Measurements from ENCODE around the gene CIROP. TPM values are rescaled to one million over a fixed set of nuclear protein-coding genes. Genes with fewer than 3 reads are reported as not detected.
"Not testable (repeated sequence)": the region's sequence is repeated elsewhere in the genome, so short reads cannot be mapped to it uniquely, and the experiment has no call there.

Gene CIROP
- total RNA-seq, 2 experiments from 2014 or later: not detected

DNA sequence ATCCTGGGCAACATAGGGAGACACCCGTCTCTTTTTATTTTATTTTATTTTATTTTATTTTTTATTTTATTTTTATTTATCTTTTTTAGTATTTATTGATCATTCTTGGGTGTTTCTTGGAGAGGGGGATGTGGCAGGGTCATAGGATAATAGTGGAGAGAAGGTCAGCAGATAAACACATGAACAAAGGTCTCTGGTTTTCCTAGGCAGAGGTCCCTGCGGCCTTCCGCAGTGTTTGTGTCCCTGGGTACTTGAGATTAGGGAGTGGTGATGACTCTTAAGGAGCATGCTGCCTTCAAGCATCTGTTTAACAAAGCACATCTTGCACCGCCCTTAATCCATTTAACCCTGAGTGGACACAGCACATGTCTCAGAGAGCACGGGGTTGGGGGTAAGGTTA, 2.8 kb upstream of the CIROP start:
- H3K4me3 ChIP-seq (ENCODE audit: low read length); intact Hi-C loops (cut with DNase I, micrococcal nuclease): not testable (repeated sequence)

DNA sequence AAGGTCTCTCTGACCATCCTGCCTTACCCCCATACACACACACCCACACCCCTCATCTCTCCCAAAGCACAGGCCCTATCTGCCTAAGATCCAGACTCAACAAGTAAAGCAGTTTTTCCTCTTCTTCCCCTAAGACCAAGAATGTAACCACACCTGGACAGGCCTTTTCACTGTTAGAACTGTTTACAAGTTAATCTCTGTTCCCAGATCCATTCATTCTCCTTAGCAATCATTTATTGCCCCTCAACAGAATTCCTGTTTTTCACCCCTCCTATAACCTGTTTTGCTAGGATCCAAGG, 1.9 kb upstream of the CIROP start:
- no peaks in the 10 kb centered on the region for H3K4me1 ChIP-seq (ENCODE audit: insufficient read depth, low read length)
- ChIA-PET CTCF (no interaction called here), POLR2A (no interaction called here)
- no peaks in the 10 kb centered on the region for H3K9me3 ChIP-seq (ENCODE audit: control insufficient read depth in 1 of 2, insufficient read depth in 1 of 2, low read length in 2 of 2)
- no peak overlapping the region for H3K4me3 ChIP-seq (ENCODE audit: low read length)
- Mint-ChIP-seq H3K36me3 (ENCODE audit: low read depth) (no peaks in the 10 kb centered on the region), H3K9me3 (no peaks in the 10 kb centered on the region), H3K4me3 (no peak overlapping the region), H3K27ac (no peak overlapping the region), H3K27me3 (no peaks in the 10 kb centered on the region), H3K4me1 (ENCODE audit: low read depth) (no peaks in the 10 kb centered on the region)
- no peak for ATAC-seq (ENCODE audit: poor library complexity)
- peaks cover 4 to 5% of the 10 kb centered on the region in 2 experiments for H3K27me3 ChIP-seq (ENCODE audit: control insufficient read depth in 1 of 2, insufficient read depth in 2 of 2, low read length in 2 of 2)
- intact Hi-C loops (cut with DNase I, micrococcal nuclease): no loop called here
- no peaks in the 10 kb centered on the region for H3K36me3 ChIP-seq (ENCODE audit: insufficient read depth, low read length)
- no peak overlapping the region for H3K27ac ChIP-seq (ENCODE audit: low read depth in 1 of 2, low read length in 2 of 2)
- DNase-seq: no peak
- TF ChIP-seq, protein P1, sequence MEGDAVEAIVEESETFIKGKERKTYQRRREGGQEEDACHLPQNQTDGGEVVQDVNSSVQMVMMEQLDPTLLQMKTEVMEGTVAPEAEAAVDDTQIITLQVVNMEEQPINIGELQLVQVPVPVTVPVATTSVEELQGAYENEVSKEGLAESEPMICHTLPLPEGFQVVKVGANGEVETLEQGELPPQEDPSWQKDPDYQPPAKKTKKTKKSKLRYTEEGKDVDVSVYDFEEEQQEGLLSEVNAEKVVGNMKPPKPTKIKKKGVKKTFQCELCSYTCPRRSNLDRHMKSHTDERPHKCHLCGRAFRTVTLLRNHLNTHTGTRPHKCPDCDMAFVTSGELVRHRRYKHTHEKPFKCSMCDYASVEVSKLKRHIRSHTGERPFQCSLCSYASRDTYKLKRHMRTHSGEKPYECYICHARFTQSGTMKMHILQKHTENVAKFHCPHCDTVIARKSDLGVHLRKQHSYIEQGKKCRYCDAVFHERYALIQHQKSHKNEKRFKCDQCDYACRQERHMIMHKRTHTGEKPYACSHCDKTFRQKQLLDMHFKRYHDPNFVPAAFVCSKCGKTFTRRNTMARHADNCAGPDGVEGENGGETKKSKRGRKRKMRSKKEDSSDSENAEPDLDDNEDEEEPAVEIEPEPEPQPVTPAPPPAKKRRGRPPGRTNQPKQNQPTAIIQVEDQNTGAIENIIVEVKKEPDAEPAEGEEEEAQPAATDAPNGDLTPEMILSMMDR (IDR thresholded peaks at IDR 0.05): no peak

More for the DNA sequence above, 2.8 kb upstream of the CIROP start:
- DNase-seq; H3K9me3 Mint-ChIP-seq; H3K36me3 Mint-ChIP-seq (ENCODE audit: low read depth); H3K4me3 Mint-ChIP-seq; H3K4me1 Mint-ChIP-seq (ENCODE audit: low read depth); H3K27me3 Mint-ChIP-seq; H3K27ac ChIP-seq (ENCODE audit: low read depth in 1 of 2, low read length in 2 of 2); H3K4me1 ChIP-seq (ENCODE audit: insufficient read depth, low read length); H3K27ac Mint-ChIP-seq; CTCF ChIA-PET; H3K36me3 ChIP-seq (ENCODE audit: insufficient read depth, low read length); ATAC-seq (ENCODE audit: poor library complexity); POLR2A ChIA-PET; H3K9me3 ChIP-seq (ENCODE audit: control insufficient read depth in 1 of 2, insufficient read depth in 1 of 2, low read length in 2 of 2): not testable (repeated sequence)
- H3K27me3 ChIP-seq (ENCODE audit: control insufficient read depth in 1 of 2, insufficient read depth in 2 of 2, low read length in 2 of 2): peaks cover 12 to 13% of the 10 kb centered on the region in 2 experiments

DNA sequence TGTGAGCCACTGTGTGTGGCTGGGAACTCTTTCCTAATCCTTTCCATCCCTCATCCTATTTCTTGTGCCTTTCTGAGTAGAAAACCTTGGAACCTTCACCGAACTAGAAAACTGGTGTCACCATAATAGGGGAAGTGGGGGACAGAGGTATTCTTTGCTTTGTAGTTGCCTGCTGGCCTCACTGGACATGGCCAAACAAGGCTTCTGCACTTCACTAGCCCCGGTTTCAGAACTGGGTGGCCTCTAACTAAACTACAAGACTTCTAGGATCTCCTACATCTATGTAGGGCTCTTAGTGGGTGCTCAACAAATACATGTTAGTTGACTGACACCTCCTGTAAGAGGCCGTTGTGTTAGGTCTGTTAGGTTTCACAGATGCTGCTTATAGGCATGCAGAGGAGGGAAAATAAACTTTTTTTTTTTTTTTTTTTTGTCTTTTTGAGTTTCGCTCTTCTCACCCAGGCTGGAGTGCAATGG, 597 bp upstream of the CIROP start:
- Histone ChIP-seq H3K9me3 (ENCODE audit: control insufficient read depth in 1 of 2, insufficient read depth in 1 of 2, low read length in 2 of 2) (no peaks in the 10 kb centered on the region), H3K4me1 (ENCODE audit: insufficient read depth, low read length) (no peaks in the 10 kb centered on the region), H3K36me3 (ENCODE audit: insufficient read depth, low read length) (no peaks in the 10 kb centered on the region), H3K27me3 (ENCODE audit: control insufficient read depth in 1 of 2, insufficient read depth in 2 of 2, low read length in 2 of 2) (peaks cover under 1 to 5% of the 10 kb centered on the region in 2 experiments), H3K27ac (ENCODE audit: low read depth in 1 of 2, low read length in 2 of 2) (no peak overlapping the region), H3K4me3 (ENCODE audit: low read length) (no peak overlapping the region)
- ATAC-seq (ENCODE audit: poor library complexity) (no peak), DNase-seq (no peak)
- H3K4me3 Mint-ChIP-seq: no peak overlapping the region
- no peak overlapping the region for H3K27ac Mint-ChIP-seq
- ChIA-PET POLR2A (no interaction called here), CTCF (interaction anchor here (0.7 kb wide), 1 partner anchor 15 kb away, joined by 3 read pairs; no protein-coding TSS in a partner anchor)
- TF ChIP-seq, protein P1 (IDR thresholded peaks at IDR 0.05): no peak
- peaks cover 6% of the 10 kb centered on the region for H3K4me1 Mint-ChIP-seq (ENCODE audit: low read depth)
- H3K27me3 Mint-ChIP-seq: no peaks in the 10 kb centered on the region
- H3K36me3 Mint-ChIP-seq (ENCODE audit: low read depth): peaks cover 2% of the 10 kb centered on the region
- no peaks in the 10 kb centered on the region for H3K9me3 Mint-ChIP-seq
- intact Hi-C loops (cut with DNase I, micrococcal nuclease): no loop called here

DNA sequence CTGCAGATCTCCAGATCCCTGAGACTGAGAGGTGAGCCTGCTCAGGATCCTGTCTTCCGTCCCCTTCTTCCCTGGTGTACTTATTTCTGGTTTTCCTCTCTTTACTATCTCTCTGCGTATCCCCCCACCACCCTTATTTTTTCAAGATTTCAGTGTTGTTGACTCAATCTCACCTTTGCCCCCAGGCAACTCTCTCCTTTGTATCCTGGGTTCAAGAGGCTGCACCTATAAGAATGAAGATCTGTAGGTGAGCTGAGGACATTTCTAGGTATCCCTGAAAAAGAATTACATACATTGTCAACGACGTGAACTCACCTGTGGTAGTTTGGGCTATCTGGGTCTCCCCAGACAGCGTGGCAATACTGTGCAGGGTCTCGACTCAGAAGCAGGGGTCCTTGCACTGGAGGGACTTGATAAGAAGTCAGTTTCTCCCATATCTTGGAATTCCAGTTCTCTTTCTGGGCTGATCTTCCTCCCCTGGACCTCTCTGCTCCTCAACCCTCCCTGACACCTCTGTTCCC, 659 bp downstream of the CIROP start:
- Histone ChIP-seq H3K36me3 (ENCODE audit: insufficient read depth, low read length) (peaks cover 4% of the 10 kb centered on the region), H3K9me3 (ENCODE audit: control insufficient read depth in 1 of 2, insufficient read depth in 1 of 2, low read length in 2 of 2) (no peaks in the 10 kb centered on the region), H3K27ac (ENCODE audit: low read depth in 1 of 2, low read length in 2 of 2) (no peak overlapping the region), H3K27me3 (ENCODE audit: control insufficient read depth in 1 of 2, insufficient read depth in 2 of 2, low read length in 2 of 2) (no peaks in the 10 kb centered on the region), H3K4me3 (ENCODE audit: low read length) (no peak overlapping the region), H3K4me1 (ENCODE audit: insufficient read depth, low read length) (no peaks in the 10 kb centered on the region)
- peaks cover 7% of the 10 kb centered on the region for H3K36me3 Mint-ChIP-seq (ENCODE audit: low read depth)
- no peaks in the 10 kb centered on the region for H3K9me3 Mint-ChIP-seq
- POLR2A ChIA-PET: no interaction called here
- H3K27ac Mint-ChIP-seq: no peak overlapping the region
- H3K4me1 Mint-ChIP-seq (ENCODE audit: low read depth): peaks cover 14% of the 10 kb centered on the region
- no peaks in the 10 kb centered on the region for H3K27me3 Mint-ChIP-seq
- ATAC-seq (ENCODE audit: poor library complexity): no peak
- TF ChIP-seq, protein P1 (IDR thresholded peaks at IDR 0.05): no peak
- CTCF ChIA-PET: interaction anchor here (0.6 to 1.5 kb wide), 3 partner anchors 16 to 195 kb away, joined by 3 to 4 read pairs (median 4); no protein-coding TSS in a partner anchor
- DNase-seq: no peak
- no peak overlapping the region for H3K4me3 Mint-ChIP-seq
- intact Hi-C loops (cut with DNase I, micrococcal nuclease): no loop called here

All from CD4-positive, alpha-beta T cell (primary cell).